Activated CD8-positive, alpha-beta memory T cell treated with anti-CD3 and anti-CD28 coated beads, Interleukin-2, amount 50 U/mL, for 4 hours (primary cell): Measurements from ENCODE around the gene IHH.

Source experiments
- DNase-seq: peaks from one replicate; pipeline ENCODE4 v3.0.0-alpha.2; 2020

The IHH gene

DNA sequence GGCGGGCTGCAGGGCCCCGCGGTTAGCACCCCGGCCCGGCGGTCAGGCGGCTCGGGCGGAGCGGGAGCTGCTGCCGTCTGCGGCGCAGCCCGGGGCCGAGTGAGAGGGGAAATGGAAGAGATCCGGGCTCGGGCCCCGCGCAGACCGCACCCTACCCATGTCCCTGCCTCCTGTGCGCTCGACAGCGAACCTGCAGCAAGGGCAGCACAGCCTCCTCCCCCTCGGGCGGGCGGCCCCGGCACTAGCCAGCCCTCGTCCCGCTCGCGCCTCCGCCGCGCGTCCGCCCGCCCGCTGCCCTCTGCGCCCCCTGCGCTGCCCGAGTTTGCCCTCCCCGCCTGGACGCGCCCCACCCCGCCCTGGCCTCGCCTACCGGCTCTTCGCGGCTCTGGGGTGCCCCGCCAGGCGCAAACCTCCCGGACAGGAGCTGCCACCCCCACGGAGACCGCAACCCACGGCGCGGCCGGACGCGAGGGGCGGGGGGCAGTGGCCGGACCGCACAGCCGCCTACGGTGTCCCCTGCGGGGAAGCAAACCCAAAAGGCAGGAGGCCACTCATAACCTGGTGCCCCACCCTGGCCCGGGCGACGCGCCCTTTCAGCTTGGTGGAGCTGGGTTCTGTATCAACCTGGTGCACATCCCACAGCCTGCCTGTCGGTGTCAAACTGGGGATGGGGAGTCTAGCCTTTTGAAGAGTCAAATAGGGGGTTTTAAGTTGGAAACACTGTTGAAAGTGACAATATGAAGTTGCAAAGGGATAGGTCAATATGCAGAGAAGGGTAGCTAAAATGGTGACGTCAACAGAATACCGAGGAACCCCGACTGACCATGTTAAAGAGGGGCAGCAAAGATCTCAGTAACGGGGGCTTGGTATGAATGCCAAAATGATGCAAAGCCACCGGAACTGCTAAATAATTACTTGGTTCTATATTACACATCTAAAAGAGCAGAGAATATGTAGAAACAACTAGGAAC, at the start of gene IHH:
Gene IHH (minus strand): TSS at position 101 of the 971 bp plus-strand sequence. CDS start 454 bp downstream, outside the sequence.
- no peak for DNase-seq

DNA sequence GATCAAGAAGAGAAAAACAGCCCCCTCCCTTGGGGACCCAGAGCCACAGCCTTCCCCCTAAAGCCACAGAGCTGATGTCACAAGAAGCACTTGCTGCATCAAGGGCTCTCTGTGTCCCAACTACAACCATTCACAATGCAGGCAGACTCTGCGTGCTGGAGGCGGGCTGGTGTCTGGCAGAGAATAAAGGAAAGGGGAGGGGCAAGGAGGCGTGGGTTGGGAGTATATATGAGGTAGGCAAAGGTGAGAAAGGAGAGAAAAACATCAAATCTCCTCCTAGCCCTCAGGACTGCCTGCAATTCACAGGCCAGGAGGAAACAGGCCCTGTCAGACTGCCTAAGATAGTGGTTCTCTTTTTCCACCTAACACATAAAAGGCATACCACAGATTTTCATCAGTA, 48.8 kb upstream of the IHH start:
- DNase-seq, result peak; percentile 63

DNA sequence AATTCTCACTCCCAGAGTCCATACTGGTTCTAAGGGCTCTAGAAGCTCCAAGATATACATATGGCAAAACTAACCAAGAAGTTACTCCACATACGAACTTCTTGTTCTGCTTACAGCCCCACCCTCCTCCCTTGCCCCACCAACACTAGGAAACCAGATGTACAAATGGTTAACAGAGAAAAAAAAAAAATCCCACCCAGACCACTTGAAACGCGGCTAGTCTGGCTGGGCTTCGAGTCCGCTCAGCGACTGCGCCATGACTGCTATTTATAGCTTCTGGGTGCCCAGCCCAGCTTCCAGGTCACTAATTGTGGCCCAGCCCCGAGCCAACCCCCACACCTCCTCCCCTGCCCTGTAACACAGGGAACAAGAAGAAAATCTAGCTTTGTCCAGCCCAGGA, 47.0 kb upstream of the IHH start:
- no peak for DNase-seq

DNA sequence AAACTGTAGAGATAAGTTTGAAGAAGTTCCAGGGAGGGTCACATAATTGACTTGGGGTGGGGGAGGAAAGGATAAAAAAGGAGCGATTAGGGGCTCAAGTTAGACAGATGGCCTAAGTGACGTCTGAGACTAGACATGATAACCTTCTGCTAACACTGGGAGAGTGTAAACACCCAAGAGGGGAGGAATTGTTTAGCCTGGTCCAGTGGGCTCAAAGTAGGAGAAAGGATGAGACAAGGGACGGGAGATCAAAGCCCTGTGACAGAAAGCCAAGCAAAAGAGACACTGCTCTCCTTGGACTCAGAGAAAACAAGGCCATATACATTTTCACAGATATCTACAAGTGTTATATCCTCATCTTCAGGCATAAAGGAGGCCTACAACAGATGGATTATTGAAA, 45.5 kb upstream of the IHH start:
- no peak for DNase-seq

DNA sequence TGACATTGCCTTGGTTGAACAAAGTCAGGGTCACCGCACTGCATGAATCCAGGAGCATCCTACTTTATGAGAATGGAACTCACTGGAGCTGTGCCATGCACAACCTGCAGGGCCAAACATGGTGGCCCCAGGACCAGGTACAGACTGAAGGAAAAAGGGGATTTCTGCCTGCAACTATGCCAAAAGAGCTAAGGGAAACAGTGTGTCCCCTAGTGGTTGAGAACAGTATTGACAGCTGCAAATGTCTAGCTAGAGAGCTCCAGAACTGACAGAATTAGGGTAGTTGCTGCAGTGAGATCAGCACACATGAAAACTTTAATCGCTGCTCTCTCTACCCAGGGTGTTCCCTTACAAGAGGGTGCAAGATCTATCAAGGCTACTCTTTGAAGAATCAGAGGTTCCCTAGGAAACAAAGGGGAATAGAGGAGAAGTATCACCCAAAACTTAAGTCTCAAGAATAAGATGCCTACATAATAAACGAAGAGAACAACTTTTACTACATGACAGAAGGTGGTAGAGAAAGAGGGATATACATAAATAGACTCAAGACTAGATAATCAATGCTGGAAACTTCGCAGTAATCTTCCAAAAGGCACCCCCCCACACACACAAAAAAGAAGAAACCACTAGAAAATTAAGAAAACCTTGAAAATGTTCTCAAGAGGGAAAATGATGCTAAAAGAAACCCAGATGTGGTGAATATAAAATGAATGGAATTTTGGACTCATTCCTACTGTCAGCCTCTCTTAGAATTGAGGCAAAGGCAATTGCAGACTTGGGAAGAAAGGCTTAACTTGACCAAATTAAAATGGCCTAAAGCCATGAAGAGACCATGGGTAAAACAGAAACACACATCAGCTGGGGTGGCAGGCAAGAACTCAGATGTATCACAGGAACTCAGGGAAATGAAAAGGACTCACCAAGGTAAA, 43.6 kb upstream of the IHH start:
- no peak for DNase-seq

DNA sequence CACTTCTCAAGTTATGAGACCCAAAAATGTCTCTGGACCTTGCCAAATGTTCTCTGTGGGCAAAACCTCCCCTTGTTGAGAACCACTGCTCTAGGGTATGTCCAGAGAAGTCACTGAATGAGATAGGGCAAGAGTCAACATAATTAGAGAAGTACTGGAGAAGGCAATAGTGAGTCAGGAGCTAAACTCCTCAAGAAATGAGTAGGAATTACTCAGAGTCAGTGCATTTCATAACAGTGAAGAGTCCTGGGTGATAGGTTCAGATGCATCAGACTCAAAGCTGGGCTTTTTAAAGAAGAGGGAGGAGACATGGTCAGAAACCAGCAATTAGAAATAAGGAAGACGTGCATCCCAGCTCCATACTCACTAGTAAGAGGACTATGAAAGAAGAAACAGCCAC, 38.6 kb upstream of the IHH start:
- DNase-seq, result no peak

DNA sequence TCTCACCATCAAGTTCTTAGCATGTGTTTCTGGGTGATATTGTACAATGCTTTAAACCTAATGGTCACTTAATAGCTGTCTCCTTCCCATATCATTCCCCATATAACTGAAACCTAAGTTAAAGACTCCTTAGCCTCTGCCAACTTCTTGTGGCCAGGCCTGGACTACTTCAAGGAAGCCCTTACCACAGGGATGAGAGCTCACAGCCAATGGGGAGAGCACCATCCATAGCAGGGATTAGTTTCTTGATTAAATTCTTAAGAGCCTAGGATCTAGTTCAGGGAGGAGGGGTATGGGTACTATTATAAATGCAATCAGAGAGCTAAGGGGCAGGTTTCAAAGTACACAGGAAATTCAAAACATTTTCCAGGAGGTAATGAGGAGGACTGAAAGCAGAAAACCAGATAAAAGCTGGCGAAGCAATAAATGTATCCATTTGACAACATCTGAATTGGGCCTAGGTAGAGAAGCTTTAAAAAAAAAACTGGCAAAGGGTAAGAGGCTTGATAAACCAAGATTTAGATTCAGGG, 34.8 kb upstream of the IHH start:
- no peak for DNase-seq

DNA sequence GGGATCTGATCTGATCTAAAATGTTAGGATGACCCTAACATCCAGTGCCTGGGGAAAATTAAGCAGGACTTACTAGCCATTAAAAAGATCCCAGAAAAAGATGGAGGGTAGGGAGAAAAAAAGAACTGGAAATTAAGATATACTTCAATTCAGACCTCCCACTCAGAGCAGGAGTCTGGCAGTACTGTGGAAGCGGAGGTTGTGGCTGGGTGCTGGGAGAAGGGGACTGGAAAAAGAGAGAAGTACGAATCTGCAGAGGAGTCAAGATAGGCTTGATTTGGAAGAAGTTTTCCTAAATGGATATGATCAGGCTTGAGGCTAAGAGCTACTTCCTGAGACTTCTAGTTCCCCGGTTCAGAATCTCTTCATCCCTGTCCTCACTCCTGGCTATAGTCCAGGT, 33.5 kb upstream of the IHH start:
- DNase-seq, result no peak

DNA sequence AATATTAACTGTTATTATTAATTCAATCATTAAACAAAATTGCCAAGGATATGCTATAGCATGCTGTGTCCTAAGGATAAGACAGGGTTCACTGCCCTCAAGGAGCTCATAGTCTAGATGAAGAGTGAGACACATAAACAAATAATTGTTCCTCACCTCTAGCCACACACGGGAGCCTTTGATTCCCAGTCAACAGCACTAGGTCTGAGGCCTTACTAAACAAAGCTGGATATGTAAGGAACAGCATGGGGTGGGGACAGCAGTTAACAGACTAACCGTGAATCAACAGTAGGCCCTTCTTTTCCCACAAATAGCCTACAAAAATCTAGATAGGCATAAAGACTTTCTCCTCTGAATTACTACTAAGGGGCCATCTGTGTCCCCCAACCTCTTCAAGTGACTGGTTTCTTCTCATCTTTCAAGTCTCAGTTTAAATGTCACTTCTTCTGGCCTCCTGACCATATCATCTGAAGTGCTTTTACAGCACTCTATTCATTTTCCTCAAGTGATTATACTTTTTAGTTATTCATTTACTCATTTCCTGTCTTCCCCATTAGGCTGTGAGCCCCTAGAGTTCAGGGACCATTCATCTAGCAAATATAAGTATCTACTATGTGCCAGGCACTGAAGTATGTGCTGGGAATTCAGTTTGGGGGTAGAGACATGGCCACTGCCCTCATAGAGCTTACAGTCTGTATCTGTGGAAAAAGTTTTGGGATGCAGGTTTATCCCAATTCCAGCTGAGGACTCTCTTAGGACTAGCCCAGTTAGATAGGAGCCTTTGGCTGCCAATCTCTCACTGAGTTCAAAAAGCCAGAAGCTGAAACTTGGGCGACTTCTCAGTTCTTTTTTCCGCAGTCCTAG, 29.9 kb upstream of the IHH start:
- DNase-seq, result no peak

DNA sequence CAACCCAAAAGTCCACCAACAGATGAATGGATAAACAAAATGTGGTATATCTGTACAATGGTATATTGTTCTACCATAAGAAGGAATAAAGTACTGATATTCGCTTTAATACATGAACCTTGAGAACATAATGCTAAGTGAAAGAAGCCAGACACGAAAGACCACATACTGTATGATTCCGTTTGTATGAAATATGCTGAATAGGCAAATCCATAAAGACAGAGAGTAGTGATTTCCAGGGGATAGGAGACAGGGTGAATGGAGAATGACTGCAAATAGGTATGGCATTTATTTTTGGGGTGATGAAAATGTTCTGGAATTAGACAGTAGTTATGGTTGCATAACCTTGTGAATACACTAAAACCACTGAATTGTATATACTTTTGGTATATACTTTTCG, 28.6 kb upstream of the IHH start:
- no peak for DNase-seq

DNA sequence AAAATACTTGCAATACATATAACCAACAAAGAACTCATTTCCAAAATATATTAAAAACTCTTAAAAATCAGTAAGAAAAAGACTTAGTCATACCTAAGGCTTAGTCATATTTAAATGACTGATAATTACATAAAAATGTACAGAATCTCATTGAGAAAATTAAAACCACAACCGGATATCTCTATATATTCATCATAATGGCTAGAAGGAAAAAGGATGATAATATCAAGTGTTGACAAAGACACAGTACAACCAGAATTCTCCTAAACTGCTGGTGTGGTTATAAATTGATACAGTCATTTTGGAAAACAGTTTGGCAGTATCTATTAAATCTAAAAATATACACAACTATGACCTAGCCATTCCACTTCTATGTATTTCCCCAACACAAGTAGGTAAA, 27.1 kb upstream of the IHH start:
- DNase-seq, result no peak

DNA sequence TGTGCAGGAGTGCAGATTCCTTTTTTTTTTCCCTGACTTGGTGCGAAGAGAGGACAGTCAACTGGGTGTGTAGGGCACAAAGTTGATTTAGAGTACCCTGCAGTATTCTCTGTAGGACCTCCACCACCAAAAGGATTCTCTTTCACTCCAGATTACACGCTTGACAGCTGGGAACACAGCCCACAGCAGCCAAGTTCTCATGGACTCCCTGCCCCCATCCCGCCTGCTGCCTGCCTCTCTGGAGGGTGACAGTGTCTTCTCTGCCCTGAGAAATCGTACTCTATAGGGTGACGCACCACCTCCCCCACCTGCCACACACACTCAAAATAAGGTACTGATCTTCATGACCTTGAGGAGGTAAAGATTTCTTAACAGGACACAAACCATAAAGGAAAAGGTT, 26.6 kb upstream of the IHH start:
- no peak for DNase-seq

DNA sequence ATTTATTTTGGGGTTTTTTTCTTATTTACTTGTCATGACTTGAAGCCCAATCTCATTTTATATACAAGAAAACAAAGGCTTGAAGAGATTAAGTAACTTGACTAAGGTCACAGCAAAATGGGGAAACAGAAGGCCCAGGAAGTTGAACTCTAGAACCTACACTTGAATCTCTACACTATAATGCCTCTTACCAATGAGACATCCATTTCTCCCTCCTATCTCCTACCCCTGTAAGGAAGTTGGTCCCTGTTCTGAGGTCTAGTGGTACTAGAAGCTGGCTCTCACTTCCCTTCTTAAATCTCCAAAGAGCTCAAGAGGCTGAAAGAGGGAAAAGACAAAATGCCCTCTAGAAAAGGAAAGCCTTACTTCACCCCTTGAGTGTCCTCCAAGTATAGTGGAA, 25.5 kb upstream of the IHH start:
- no peak for DNase-seq

DNA sequence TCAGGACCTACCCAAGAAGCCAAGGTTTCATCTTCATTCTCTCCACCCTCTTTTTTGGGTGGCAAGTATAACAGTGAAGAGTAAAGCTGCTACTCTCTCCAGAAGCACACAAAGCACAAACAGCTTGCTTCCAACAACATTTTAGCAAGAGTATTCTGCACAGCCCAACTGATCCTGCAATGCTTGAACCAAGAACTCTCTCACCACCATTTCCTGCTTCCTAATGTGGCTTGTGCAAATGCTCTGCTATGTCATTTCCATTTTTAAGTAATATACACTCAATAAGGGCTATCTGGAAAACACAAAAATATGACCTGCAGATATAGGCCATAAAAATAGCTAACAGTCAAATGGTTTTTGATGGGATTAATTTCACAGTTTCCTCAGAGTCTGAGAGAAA, 24.1 kb upstream of the IHH start:
- no peak for DNase-seq

DNA sequence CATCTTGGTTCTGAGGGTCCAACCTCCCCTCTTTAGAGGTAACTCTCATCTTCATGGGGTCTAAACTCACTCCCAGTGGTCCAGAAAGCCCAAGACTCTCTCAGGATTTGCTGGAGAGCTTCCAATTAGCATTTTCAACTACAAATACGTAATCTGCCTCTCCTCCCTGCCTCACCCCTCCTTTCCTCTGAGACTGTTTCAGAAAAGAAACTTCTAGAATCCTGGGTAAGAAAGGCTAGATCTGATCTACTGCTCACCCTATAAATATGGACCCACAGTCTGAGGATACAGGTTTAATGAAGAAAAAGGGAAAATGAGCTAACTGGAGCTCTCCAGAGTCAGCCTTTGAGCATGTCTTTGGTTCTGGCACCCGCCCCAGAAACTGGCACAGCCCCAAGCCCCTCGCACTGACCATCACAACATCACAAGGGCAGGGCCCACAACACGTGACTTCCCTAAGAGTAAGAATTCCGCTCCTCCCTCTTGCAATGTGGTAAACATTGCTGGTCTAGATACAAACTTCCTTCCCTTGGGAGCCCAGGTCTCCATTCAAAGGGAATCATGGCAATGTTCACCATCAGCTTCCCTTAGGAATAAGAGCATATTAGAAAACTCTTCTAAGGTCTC, 21.7 kb upstream of the IHH start:
- DNase-seq, result no peak

DNA sequence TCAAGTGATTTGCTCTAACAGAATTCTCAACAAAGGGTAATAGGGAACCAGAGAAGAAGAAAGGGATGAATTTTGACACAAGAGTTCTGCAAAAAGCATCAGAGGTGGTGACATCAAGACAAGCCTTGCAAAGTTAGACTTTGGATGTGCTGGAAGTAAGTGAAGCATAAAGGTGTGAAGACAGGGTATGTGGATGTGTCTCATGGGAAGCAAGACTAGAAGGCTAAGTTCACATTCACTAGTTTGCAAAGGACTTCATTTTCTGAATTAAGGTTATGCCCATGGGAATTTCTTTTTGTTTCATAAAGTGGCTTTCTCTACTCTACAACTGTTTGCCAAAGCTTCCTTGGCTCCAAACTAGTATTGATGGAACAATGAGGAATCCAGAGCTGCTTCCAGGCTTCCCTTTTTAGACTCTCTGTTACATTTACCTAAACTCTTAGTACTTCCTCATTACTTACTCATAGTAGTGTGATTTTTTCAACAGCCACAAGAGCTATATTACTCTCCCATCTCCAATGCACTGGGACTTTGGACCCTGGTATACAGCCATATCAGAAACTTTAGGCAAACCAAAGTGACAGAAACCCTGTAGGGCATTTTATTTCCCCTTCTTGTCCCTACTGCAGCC, 21.1 kb upstream of the IHH start:
- no peak for DNase-seq

DNA sequence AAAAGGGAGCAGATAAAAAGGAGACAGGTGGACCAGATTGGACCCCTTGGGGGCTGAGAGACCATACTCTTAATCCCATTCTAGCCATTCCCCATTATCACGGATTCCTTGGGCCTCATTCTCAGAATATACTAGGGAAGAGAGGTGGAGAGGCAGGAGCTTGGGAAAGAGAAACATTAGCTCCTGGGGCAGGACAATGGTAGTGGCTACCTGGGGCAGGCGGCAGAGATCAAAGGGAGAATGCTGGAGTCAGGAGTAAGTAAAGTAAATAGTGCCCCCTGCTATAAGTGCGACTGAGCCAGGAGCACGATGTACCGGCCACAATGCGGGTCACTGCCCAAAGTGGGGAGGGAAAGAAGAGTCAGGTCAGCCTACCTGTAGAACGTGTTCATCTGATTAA, 20.4 kb upstream of the IHH start:
- DNase-seq, result no peak

DNA sequence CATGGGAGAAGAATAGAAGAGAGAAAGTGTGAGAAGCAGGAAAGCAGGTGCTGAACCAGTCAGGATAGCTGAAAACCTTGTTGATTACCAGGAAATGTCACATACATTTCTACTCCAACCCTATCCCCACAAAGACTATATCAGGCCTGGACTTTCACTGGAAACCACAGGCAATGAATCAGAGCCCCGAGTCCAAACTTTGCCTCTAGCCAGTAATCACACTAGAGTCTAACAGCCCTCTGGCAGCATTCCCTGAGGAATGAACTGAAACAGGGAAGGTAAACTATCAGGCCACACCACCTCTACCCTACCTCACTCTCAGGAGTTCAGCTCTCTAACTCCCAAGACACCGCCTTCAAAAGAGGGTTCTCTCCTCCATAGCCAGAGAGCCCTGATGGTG, 18.7 kb upstream of the IHH start:
- no peak for DNase-seq

DNA sequence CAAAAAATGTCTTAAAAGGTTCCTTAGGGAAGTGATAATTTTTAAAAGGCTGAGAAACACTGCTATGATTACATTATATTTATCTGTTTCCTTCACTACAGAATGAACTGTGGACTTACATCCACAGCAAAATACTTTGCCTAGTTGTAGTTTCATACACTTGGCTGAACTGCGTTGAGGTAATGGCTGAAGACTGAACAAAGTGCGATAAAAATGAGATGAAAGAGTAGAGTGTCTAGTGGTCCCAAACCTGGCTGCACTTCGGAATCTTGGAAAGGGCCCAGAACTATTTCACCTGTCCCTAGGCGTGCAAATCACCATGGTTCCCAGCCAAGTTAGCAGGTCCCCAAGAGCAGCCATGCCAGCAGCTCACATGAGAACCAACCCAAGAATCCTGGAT, 18.2 kb upstream of the IHH start:
- no peak for DNase-seq

DNA sequence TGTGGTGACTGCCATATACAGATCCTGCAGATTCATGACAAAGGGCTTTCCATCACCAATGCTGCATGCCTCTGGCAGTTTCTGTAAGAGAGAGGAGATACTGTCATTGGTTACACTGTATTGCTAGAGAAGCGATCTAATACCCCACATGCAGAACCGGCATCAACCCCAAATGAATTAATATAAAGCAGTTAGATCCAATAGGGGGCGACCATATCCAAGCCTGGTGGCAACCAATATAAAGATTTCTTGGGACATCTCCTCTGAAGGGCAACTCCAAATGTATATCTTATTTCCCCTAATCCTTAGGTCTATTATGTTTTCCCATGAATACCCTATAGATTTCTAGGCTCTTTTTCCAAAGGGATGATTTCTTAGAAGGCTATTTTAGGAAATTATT, 17.4 kb upstream of the IHH start:
- DNase-seq, result no peak

DNA sequence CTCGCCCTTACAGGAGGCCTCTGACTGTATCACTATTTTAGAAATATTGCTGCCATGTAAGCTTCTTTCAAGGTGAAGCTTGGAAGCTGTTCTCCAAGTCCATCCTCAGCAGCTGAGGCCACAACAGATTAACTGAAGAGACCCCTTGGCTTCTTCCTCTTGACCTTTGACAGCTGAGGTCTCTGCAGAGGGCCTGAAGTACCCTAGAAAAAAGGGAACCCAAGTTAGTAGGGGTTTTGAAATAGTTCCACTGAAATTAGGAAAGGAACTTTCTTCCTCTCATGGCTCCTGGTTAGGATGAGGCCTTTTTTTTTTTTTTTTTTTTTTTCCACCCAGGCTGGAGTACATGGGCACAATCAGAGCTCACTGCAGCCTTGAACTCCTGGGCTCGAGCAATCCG, 15.5 kb upstream of the IHH start:
- DNase-seq, result no peak
